Measurements from ENCODE around the gene PAK1IP1.
"Not testable (repeated sequence)": the region's sequence is repeated elsewhere in the genome, so short reads cannot be mapped to it uniquely, and the experiment has no call there.

PAK1IP1 gene

GRCh38 chr6:10694302-10695085 is at the start of gene PAK1IP1, which contains the start of gene C6orf52:
Gene PAK1IP1 (plus strand): TSS chr6:10694972. CDS start chr6:10694986, 14 bp downstream.
Gene C6orf52 (minus strand): TSS chr6:10694616. CDS start chr6:10687550, 7,066 bp downstream.
- DNase-seq: peak; percentile 97

DNA sequence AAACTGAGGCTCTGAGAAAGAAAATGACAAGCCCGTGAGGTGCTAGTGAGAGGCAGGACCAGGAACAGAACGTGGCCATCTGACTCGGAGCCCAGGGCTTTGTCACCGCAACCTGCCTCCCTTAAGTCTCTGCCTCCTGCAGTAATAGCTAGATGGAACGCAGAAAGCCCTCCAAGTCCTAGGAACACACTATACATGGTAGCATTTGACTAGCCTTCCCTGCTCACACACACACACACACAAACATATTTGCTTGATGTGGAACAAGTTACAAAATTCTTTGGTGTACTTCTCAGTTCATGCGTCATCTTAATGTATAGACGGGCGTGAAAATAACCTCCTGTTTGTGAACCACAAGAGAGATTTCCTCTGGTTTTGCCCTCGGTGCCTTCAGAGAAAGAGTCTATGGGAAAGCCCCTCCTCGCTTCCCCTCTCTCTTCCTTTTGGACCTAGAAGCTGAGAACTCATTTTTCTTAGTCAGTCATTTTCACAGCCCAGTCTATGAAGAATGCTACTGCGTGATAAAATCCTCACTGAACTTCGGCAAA is 39.2 kb upstream of the PAK1IP1 start:
- no peak for DNase-seq

DNA sequence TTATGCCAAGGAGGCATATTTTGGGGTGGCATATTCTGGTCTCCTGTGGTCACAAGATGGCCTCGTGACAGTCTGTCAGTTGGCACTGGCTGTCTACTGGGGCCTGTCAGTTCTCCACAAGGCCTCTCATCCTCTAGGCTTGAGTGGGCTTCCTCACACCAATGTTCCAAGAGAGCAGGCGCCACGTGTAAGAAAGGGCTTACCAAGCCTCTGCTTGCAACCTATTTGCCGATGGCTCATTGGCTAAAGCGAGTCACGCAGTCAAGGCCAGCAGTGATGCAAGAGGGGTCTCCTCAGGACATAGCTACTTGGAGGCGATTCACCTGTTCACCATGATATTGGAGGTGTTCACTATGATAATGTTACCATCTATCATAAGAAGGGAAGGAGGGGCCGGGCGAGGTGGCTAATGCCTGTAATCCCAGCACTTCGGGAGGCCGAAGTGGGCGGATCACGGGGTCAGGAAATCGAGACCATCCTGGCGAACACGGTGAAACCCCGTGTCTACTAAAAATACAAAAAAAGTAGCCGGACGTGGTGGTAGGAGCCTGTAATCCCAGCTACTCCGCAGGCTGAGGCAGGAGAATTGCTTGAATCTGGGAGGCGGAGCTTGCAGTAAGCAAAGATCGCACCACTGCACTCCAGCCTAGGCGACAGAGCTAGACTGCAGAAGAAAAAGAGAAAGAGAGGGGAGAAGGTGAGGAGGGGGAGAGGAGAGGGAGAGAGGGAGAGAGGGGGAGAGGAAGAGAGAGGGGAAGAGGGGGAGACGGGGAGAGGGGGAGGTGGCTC is 35.7 kb upstream of the PAK1IP1 start:
- DNase-seq: peak; percentile 62

- DNase-seq: peak; percentile 83
These were observed 34.9 kb upstream of the PAK1IP1 start for GRCh38 chr6:10659699-10660348.

DNA sequence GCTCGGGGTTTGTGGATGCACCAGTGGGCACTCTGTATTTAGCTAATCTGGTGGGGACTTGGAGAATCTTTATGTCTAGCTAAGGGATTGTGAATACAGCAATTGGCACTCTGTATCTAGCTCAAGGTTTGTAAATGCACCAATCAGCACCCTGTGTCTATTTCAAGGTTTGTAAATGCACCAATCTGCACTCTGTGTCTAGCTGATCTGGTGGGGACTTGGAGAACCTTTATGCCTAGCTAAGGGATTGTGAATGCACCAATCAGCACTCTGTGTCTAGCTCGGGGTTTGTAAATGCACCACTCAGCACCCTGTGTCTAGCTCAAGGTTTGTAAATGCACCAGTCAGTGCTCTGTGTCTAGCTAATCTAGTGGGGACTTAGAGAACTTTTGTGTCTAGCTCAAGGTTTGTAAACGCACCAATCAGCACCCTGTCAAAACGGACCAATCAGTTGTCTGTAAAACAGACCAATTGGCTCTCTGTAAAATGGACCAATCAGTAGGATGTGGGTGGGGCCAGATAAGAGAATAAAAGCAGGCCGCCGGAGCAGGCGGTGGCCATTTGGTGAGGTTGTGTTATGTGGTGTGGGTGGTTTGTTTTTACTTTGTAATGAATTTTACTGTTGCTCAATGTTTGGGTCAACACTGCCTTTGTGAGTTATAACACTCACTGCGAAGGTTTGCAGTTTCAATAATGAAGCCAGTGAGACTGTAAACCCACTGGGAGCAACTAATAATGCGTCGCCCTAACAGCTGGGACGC is 34.2 kb upstream of the PAK1IP1 start:
- DNase-seq: peak; percentile 70

- DNase-seq: no peak
These were observed 32.6 kb upstream of the PAK1IP1 start for GRCh38 chr6:10662207-10662606.

DNA sequence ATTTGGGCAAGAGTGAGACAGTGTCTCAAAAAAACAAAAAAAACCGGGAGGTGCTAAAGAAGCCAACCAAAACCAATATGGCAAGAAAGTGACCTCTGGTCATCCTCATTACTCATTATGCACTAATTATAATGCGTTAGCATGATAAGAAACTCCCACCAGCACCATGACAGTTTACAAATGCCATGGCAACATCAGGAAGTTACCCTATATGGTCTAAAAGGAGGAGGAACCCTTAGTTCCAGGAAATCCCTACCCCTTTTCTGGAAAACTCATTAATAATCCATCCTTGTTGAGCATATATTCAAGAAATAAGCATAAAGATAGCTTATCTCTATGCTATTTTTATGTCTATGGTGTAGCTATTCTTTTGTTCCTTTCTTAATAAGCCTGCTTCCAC is 32.0 kb upstream of the PAK1IP1 start:
- DNase-seq: no peak

DNA sequence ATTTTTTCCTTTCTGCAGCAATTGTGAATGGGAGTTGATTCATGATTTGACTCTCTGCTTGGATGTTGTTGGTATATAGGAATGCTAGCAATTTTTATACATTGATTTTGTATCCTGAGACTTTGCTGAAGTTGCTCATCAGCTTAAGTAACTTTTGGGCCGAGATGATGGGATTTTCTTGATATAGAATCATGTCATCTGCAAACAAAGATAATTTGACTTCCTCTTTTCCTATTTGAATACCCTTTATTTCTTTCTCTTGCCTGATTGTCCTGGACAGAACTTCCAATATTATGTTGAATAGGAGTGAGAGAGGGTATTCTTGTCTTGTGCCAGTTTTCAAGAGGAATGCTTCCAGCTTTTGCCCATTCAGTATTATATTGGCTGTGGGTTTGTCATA is 29.2 kb upstream of the PAK1IP1 start:
- DNase-seq: not testable (repeated sequence)

GRCh38 chr6:10668126-10668917 is 26.4 kb upstream of the PAK1IP1 start:
- DNase-seq: no peak

DNA sequence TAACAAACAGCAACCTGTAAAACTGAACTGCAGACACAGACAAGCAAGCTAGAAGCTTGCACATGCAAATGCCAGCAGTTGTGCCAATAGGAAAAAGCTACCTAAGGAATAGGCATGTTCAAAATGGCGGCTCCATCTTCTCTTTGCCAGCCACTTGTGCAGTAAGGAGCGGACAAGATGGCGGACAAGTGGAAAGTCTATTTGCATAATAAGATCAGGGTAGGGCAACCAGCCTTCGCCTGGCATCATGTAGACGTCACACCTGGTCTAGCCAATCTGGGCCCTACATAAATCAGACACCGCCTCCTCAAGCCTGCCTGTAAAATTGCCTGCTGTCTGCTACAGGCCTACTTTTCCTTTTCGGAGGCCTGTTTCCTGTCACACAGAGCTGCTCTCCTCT is 18.4 kb upstream of the PAK1IP1 start:
- DNase-seq: no peak

DNA sequence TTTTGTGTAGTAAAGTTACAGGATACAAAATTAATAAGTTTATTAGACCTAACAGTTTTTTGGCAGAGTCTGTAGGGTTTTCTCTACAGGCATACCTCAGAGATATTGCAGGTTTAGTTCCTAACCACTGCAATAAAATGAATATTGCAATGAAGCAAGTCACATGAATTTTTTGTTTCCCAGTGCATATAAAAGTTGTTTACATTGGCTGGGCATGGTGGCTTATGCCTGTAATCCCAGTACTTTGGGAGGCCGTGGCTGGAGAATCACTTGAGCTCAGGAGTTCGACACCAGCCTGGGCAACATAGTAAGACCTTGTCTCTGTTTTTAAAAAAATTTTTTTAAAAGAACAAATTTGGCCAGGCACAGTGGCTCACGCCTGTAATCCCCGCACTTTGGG is 16.3 kb upstream of the PAK1IP1 start:
- no peak for DNase-seq

- no peak for DNase-seq
These were observed 13.0 kb upstream of the PAK1IP1 start for GRCh38 chr6:10681795-10682194.

DNA sequence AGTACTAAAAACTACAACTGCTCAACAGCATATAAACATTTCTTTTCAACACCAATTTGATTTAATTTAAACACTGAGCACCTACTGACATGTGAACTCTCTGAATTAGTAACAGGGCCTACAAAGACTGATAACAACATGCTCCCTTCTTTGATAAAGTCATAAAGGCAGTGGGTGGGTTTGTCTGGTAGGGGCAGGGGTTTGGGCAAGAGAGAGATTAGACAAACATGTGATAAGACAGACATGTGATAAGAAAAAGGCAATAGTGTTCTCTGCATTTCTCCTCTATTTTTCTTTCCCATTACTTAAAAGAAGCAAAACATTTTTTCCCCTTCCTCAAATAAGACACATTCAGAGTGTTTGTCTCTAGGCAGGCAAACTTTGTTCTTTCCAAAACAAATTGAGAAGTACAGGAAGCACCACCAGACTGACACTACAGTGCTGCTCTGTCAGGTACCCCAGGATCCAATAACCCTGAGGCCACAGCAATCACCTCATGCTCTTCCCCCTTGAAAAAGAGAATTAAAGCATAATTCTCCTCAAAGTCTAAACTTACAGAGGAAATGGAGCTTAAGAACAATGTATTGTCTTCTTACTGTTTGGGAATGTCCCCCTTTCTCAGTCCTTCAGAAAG is 12.3 kb upstream of the PAK1IP1 start:
- no peak for DNase-seq

DNA sequence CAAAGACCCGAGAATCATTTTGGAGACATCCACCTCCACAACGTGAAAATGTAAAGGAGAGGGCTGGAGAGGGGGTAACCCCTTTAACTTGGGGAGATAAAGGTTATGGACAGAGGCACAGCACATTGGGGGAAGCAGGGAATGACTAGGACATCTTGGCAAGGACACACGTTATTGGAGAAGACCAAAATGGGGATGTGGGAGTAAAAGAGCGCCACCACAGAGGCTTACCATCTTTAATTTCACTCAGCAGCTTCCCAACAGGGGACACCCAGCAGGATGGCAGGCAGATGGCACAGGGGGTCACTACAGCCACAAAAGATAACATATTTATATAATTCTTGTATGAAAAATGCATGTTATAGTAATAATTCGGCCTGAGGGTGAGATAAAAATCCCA is 10.2 kb upstream of the PAK1IP1 start:
- DNase-seq: no peak

DNA sequence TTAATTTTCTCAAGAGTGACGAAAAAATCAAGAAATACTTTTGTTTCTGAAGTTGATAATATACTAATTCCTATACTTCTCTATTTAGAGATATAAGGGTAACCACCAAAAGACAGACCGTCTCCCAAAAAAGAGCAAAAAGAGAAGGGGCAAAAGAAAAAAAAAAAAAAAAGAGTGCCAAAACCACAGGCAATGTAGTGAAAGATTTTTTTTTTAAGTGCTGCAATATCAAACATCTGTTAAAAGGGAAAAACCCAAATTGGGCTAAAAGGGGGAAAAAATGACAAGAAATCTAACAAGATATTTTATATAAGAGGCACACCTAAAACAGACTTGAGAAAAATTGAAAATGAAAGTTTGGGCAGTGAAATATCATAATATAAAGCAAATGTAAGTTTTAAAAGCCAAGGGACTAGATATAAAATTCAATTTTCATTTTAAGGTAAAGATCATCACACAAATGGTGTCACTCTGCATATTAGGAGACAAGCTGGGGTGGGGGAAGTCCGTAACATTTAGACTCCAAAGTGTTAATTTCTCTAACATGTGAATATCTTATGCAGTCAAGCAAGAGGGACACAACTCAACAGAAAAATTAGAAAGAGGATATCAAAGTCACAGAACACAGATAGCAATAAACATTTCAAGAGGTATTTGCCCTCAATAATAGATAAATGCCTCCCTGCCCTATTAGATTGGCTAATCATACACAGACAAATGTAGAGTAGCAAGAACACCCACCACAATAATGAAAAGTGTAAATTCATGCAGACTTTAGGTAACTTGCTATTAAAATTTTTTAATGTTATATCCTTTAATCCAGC is 9.5 kb upstream of the PAK1IP1 start:
- no peak for DNase-seq

DNA sequence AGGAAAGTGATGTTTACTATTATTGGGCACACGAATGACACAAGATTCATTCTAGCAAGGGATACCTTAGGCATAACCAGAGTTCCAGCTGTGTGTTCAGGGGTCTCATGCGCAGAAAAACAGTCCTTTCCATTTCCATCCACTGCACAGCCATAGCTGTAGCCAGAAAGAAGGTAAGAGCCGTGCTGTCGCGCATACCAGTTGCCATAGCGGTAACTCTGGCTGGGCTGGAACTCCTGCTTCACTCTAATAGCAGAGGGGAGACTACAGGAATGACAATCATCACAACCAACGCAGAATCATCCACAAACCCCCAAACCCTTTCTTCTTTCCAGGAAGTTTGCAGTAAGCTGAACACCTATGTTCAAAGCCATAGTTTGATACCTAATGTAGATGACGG is 7.9 kb upstream of the PAK1IP1 start:
- DNase-seq: no peak

GRCh38 chr6:10687582-10687981 is 7.2 kb upstream of the PAK1IP1 start:
- DNase-seq: no peak

GRCh38 chr6:10690651-10691445 is 3.9 kb upstream of the PAK1IP1 start:
- peak; percentile 38 for DNase-seq

GRCh38 chr6:10692965-10693538 is 1.7 kb upstream of the PAK1IP1 start:
- no peak for DNase-seq

All from DMS53 (cell line).